ENCODE data around the gene SHISA9.

SHISA9 gene

DNA sequence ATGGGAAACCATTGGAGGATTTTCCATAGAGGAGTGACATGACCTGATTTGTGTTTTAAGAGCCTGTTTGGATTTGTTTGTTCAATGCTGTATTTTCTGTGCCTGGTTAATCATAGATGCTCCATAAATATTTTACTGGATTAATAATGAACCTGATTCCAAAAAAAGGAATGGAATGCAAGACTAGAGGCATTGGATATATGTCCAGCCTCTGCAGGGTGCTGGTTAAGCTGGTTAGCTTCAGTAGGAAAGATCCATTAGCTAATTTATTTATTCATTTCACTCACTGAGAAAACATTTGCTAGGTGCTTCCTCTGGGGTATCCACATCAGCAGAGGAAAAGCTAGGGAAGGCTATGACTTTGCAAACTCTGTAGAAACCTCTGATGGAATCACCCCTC, 57.7 kb downstream of the SHISA9 start:
- DNase-seq: no peak

DNA sequence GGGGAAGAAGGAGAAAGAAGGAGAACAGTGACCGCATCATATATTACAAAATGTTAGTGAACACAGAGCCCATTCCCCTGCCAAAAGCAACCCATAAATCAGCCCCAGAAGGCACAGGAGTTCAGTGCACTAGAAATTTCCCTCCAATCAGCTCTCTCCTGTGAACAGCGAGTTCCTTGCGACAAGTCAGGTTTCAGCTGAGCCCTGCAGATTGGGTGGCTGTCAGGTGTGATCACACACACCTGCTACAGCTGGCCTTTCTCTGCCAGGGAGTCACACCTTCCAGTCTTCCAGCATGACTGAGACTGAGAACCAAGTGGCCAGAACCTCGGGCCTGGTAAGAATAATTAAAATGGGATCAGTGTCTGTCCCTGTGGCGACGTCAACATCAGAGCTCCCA, 60.2 kb downstream of the SHISA9 start:
- no peak for DNase-seq

DNA sequence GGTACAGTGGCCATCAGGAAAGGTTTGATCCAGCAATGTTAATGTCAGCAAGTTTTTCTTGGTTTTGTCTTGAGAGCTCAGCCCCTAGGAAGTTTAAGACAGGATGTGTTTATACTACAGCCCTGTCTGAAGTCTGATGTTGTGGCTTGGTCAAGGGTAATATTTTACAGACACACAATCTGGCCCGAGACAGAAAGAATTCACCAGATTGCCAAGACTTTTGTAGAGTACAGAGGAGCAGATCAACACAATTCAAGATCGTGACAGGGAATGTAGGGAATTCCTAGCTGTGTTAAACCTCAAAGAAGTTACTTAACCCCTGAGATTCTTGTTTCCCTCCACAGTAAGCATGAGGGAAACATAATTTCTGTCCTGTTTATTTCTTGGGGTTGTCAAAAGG, 63.1 kb downstream of the SHISA9 start:
- no peak for DNase-seq

DNA sequence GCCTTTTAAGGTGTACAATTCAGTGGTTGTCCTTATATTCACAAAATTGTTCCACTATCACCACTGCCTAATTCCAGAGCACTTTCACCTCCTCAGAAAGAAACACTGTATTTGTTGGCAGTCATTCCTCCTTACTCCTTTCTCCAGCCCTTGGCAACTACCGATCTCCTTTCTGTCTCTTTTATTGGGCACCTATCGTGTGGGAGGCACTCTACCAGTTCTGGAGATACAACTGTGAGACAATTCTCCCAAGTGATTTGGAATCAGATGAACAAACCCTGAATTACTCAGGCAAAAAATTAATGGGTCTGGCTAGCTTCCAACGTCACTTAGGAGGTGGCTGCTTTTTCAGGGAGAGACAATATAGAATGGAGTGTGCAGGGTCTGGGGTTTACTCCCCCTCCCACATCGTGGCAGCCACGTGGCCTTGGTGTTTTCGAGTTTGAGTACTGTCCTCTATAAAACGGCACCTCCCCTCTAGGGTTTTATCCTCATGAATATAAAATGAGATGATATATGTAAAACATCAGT, 63.9 kb downstream of the SHISA9 start:
- DNase-seq: no peak

DNA sequence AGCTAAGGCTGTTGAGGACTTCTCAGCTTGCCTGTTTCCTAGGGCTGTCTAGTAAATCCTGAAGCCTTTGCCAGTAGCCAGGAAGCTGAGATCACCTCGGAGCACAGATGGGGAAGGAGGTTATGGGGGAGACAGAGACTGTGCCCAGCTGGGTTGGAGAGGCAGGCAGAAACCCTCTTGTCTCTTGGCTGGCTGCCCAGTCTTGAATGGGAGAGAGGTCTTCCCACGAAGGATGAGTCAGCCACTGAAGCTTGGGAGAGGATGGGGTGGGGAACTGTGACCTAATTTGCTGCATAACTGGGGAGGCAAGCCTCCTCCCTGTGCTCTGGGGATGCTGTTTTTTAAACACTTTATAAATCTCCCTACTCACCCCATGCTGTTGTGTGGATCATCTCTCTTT, 69.8 kb downstream of the SHISA9 start:
- no peak for DNase-seq

DNA sequence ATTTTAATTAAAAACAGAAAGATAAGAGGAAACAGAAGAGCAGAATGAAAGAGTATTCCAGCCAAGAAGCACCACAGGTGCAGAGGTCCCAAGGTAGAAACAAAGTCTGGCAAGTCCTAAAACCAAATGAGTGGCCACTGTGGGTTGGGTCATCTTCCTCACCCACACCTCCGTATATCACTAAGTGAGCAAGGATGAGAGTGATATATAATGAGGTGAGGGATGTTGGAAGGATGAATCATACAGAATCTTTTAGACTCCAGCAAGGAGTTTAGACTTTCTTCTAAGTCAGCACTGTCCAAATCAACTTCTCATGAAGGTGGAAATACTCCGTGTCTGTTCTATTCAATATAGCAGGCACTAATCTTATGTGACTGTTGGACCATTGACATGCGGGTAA, 70.8 kb downstream of the SHISA9 start:
- no peak for DNase-seq

DNA sequence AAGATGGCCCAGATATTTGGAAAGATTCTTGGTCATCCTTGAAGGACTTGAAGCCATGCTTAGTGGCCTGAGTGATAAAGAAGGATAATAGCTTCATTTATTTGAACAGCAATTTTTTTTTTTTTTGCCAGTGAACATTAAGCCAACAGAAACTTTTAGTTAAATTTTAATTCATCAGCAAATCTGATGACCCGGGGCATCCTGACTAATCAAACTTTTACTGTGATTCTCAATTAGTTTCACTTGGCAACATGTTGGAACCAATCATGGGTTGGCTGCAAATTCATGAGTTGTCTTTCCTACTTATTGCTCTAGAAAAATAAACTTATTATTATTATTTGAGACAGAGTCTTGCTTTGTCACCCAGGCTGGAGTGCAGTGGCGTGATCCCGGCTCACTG, 74.4 kb downstream of the SHISA9 start:
- DNase-seq: no peak

DNA sequence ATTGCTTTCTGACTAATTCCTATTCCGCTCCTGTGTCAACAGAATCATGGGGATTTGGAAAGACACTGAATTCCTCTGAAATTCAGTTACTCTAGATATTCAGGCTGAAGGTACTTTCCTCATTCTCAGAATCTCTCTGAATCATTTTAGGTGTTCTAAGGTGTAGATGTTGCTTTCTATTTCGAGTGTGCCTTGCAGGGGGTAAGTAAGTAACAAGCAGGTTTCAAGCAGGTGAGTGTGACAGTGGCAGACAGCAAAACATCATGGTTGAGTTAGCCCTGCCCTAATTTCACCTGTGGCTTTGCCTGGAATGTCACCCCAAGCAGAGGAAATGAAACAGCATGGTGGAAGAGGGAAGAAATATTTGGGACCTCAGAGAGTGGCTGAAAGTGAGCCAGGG, 75.1 kb downstream of the SHISA9 start:
- no peak for DNase-seq

DNA sequence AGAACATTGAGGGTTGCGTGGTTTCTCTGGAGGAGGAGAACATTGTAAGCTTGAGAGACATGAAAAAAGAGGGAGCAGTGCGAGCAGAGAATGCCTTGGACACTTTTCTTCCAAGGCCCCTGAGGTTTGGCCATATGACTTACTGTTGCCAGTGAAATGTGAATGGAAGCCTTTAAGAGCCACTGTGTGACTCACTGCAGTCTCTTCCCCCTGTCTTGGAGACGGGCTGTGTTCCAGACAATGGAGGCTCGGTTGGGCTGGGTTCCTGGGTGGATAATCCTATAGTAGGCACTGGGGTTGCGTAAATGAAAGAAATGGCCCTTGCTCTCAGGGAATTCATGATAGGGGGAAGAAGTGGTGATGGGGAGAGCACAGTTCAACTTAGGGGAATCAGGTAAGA, 75.5 kb downstream of the SHISA9 start:
- no peak for DNase-seq

DNA sequence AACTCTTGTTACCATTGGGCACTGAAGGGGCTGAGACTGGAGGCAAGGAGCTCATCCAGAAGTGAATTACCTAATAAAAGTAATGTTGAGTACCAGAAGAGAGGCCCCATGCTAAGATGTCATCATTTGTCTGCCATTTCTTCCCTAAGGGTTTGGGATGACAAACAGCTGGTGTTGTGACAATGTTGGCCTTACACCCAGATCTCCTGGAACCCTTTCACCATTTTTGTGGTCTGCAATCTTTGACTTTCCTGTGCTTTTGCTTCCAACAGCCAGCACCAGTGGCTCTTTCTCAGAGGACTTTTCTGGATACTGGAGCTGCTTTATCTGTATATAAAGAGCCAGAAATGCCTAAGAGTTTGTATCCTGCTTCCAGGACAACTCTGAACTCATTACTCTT, 84.1 kb downstream of the SHISA9 start:
- DNase-seq: no peak

DNA sequence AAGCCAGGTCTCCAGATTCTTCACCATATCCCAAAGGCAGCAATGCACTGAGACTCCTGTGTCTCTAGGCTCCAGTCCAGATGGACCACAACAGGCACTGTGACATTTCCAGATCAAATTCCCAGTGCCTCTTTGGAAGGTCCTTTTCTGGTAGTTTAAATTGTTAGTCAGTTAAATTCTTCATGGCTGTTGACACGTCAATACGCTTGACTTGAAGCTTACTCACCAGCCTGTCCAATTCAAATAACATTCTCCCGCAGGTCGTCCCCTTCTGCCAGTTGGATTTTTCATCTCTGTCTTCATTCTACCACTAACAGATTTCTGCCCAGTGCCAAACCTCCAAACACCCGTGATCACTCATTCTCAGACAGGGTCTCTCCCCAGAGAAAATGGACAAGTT, 86.7 kb downstream of the SHISA9 start:
- no peak for DNase-seq

DNA sequence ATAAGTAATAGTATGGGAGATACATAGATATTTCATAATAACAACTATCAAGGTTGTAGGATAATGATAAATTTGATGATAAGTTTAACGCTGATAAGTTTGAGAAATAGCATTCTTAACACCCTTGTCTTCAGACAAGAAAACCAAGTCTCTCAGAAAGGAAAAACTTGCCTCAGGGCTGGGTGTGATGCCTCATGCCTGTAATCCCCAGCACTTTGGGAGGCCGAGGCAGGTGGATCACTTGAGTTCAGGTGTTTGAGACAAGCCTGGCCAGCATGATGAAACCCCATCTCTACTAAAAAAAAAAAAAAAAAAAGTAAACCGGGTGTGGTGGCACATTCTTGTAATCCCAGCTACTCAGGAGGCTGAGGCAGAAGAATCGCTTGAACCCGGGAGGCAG, 90.7 kb downstream of the SHISA9 start:
- DNase-seq: no peak

DNA sequence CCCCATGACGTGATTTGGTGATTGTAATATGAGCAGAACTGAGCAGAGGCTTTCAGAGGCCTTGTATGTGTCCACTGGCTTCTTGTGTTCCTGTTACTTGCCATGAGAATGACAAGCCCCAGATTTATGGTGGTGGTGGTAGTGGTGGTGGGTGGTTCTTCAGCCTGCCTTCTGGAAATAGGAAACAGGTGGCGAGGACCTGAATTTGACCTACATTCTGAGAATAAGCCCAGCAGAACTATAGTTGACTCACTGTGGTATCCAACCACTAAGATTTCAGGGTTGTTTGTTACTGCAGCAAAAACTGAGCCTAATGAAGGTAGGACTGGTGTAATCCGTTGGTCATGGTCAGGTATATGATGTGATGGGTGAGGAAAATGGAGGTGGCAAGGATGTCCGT, 93.0 kb downstream of the SHISA9 start:
- DNase-seq: no peak

DNA sequence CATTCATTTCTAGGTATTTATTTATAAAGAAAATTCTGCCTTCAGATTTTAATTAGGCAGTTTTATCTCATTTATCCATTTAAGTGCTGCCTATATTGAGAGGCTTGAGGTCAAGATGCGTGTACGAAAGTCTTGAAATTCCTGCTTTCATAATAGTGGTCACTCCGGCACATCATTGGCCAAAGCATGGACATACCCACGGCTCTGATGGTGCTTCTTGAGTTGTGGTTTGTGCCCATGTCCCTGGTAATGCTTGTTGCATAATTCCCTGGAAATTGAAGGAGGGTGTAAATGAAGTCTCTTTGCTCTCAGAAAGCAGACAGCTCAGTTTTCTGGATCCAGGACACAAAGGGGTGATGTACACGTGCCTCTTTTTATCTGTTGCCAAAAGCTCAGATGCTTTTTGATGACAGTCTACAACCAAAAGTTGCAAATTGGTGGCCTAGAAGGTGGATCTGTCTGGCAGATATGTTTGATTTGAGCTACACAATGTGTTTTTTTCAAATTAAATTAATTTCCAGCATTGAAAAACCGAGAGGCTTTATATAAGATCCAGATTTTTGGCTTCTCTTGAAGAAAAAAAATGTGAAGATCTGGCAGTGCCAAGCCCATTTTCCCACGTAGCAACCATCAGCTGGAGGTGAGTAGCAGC, 94.4 kb downstream of the SHISA9 start:
- no peak for DNase-seq

DNA sequence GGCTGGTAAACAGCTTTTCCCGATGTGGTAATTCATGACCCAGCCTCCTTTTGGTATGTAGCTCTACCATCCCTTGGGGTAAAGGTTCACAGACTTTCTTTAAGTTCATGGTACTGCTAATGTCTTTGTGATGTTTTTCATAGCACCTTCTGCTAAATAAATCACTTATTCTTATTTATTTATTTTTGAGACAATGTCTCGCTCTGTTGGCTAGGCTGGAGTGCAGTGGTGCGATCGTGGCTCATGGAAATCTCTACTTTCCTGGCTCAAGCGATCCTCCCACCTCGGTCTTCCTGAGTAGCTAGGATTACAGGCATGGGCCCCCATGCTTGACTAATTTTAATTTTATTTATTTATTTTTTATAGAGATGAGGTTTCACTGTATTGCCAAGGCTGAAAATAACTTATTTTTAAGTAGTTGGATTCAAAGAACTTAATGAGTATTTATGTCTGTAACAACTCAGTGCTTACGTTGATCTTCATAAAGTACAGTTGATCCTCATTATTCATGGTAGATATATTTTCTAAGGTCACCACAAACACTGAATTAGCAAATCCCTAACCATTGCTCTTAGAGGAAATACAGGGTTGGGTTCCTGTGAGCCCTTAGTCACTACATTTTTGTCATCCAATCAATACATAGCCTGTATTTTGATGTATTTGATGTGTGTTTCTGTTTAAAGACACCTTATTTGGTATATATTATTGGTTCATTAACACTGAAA, 97.1 kb downstream of the SHISA9 start:
- no peak for DNase-seq

DNA sequence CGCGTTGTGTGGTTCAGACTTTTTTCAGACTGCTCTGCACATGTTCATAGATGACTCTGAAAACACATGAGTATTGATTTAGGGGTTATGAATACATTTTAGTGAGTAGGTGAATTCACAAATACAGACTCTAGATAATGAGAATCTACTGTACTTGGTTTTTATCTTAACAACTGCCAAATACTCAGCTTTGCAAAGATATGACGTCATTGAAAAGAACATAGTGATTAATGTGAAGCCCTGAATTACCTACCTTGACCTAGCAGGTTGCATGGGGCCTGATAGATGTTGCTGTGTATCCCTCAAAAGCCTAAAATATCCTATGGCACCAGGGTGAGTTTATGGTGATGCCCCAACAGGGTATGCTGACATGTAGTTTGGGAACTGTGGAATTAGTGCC, 98.0 kb downstream of the SHISA9 start:
- DNase-seq: no peak

DNA sequence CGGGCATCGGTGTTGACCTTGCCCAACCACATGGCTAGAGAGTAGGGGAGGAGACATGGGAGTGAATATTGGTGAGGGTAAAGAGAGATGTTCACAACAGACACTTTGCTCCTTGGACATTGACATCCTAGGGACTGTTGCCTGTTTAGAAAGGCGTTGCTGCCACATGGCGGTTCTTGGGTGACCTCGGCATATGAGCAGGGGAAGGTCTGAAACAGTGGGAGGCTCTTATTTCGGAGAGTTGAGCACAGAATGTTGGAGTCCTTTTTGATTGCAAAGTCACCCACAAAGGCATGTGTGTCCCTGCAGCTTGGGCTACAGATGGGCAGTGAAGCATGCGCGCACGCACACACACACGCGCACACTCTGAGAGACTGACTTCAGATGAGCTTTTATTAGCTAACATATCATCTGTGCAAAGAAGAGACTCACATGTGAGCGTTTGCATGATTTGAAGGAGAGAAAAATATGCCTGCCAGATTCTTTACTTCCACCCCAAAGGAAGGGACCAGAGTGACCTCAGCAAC, 104.4 kb downstream of the SHISA9 start:
- DNase-seq: no peak

DNA sequence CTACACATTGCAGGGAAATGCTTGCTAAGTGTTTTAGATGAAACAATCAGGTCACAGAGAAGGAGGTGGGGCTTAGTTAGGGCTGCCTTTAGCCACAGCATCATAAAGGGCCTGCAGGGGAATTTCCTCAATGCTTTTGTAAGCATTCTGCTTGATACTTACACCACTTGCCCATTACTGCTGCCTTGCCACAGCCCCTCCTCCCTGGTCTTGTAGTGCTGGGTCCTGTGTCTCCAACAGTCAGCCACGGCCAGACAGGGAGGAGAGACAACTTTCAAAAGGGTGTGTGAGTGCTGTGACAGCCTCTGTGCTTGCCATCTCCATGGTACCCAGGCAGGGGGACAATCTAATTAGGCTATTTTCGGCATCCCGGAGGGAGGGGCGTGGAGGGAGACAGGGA, 111.2 kb downstream of the SHISA9 start:
- DNase-seq: no peak

DNA sequence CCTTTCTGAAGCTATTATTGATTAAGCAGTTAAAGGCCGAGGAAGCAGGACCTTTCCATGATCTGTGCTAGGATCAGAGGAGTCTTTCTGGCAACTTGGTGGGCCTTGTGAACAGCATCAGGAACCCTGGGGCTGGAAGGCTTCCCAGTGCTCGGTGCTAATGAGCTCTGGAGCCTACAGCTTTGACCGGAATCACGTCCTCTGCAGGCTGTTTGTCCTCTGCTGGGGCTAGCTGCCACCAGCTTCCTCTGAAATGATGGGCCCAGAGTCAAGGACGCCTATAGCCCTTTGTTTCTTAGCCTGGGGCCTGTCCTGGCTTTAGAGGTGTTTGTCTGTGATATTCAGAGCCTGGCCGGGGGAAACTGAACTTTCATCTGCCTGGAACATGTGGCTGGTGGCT, 111.6 kb downstream of the SHISA9 start:
- no peak for DNase-seq

DNA sequence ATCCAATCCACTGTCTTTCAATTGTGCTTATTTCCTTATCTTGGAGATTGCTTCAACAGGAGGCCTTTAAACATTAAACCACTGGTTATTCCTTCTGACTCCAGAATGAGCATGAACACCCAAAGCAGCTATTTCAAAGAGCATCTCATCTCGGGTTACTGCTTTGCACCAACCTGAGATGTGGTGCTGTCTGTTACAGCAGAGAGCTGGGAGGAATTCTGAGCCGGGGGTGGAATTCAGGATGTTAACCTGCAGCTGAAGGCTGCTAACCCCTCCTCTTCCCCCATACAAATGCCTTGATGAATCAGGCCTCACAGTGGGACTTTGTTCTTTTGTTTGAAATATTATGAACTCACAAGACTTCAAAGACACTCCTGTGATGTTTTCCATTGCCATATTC, 113.1 kb downstream of the SHISA9 start:
- no peak for DNase-seq

DNA sequence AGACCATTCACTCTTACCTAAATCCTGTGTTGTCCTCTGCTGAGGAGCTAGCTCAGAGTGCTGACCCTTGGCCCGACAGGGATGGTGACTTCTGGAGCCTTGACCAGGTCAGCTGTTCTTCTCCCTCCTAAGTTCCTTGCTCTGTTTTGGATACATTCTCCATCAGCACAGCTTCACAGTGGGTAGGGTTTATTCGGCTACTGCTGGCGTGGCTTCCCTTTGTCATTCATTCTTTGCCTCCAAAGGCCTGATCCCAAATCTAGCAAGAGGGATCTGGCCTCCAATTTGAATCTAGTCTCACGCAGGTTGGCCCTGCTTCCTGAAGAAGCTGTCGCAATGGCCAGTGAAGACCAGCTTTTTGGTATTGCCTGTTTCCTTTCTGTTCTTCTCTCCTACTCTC, 116.6 kb downstream of the SHISA9 start:
- DNase-seq: no peak

DNA sequence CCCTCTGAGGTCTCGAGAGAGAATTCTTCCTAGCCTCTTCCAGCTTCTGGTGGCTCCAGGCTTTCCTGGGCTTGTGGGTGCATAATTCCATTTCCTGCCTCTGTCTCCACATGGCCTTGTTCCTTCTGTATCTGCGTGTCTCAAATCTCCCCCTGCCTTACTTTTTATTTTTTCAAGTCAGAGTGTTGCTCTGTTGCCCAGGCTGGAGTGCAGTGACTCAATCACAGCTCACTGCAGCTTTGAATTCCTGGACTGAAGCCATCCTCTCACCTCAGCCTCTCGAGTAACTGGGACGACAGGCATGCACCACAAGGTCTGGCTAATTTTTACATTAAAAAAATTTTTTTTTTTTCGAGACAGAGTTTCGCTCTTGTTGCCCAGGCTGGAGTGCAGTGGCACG, 120.6 kb downstream of the SHISA9 start:
- no peak for DNase-seq

DNA sequence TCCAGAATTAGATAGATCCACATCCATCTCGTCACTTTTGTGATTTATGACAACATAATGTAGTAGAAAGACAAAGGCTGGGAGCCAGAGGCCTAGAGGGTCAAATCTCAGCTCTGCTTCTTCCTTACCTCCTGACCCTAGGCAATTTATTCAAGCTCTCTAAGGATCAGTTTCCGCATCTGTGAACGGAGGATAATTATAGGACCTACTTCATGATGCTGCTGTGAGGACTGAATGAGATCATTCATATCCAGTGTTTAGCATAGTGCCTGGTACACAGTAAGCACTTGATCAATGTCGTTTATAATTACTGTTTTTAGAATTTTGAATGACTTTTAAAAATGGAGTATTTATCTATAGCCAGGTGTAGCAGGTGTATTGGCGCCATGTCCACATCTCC, 128.4 kb downstream of the SHISA9 start:
- no peak for DNase-seq

DNA sequence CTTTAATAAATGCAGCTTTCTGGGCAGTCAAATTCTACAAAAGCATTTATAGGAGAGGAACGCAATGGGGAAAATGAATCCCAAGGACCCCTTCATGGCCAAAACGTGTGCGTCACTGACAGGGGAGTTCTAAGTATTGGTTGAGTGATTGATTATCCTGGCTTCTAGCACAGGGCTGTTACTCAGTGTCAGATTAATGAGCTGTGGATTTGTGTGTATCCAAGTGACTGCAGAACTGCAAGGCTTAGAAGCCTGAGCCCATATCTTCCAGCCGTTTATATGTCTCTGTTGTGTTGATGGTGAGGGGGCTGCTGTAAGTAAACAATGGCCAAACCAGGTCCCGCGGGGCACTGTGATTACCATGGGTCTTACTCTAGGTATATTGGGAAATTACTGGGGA, 129.4 kb downstream of the SHISA9 start:
- DNase-seq: no peak

DNA sequence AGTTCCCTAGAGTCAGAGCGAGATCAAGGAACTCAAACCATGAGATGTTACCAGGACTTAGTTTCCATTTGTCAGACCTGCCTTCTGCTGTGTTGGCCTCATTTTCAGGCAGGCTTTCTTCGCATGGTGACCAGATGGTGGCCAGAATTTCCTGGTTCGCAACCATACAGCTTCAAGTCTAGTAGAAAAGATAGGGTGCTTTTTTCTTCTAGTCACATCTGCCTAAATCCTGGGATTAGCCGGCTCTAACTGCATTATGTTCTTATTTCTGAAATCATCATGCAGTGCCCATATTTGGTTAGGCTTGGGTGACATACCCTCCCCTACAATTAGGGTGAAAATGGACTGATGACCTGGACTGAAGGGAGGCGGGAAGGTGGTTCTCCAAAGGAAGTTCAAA, 131.5 kb downstream of the SHISA9 start:
- DNase-seq: no peak

All from AML-193 (cell line).